Measurements from ENCODE around the gene FIS1. TPM values are rescaled to one million over a fixed set of nuclear protein-coding genes. Genes with fewer than 3 reads are reported as not detected.

FIS1 gene
- total RNA-seq, 1 experiment from 2014 or later, result 115 TPM

GRCh38 chr7:101234636-101235035, 10.2 kb downstream of the FIS1 start:
- DNase-seq (ENCODE audit: low spot score), result no peak

DNA sequence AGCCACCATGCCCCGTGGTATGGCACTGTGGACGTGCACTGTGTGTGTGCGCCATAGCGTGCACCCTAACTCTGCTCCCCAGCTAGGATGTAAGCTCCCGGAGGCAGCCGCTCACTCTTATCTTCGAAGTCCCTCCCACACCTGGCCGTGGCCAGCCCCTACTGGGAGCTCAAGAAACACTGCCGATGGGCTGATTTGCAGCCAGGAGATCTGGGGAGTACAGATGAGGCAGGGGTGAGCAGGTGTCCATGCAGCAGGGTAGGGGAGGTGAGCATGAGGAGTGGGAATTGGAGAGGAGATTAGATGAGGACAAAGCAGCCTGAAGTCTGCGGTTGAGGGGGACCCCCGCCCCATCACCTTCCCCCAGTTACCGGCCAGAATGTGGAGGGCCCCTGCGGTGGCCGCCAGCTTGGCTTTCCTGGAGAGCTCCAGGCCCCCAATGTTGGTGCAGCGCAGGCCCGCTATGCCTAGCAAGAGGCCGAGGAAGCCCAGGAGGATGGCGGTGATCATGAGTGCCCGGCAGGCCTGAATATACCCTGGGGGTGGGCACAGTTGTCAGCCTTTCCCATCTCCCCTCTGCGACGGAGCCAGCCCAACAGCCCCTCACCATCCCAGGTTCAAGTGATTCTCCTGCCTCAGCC, 10.9 kb downstream of the FIS1 start:
- DNase-seq (ENCODE audit: low spot score), result no peak

DNA sequence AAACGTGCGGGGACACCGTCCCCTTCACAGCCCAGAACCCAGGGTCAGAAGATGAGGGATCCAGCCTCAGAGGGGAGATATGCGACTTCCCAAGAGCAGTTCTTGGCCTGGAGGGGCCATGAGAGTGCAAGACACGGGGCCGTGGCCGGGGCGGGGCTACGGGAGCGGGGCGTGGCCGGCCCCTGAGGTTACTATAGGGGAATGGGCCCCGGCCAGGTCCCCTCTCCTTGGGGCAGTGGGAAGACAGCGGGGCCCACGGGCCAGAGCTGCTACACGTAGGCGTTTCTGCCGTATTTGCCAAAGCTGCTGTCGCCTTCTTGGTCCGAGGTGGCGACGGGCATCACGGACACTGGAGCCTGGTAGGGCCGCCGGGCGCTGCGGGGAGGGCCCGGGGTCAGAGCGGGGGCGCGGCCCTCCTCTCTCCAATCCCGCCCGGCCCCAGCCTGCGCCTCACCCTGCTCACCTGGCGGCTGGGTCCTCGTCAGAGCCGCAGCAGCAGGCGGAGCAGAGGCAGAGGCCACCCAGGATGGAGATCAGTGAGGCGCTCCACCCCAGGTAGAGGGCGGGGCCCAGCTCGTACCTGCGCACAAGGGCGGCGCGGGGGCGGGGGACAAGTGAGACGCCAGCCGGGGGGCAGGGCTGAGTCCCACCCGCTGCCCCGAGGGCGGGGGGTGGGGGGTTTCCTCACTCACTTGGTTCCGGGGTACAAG, 12.6 kb downstream of the FIS1 start:
- DNase-seq (ENCODE audit: low spot score), result no peak

DNA sequence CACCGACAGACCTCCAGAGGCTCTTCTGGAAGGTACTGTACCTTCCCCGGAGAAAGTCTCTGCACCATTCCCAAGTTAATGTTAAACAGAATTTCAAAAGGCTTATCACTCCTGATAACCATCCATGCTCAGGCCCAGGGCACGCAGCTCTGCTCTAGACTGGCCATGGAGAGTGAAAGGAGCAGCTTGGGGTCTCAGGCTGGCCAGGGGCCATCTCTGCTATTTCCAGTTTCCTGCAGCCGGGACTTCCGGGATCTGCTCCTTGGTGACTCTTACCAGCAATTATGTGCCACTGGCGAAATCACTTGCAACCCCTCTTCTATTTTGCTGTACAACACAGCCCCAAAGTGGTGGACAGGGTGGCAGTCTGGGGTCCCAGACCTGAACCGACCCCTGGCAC, 13.2 kb downstream of the FIS1 start:
- DNase-seq (ENCODE audit: low spot score), result no peak

GRCh38 chr7:101226721-101227120, 18.2 kb downstream of the FIS1 start:
- DNase-seq (ENCODE audit: low spot score), result no peak

- no peak for DNase-seq (ENCODE audit: low spot score)
Observed at GRCh38 chr7:101225650-101226049, 19.2 kb downstream of the FIS1 start.

DNA sequence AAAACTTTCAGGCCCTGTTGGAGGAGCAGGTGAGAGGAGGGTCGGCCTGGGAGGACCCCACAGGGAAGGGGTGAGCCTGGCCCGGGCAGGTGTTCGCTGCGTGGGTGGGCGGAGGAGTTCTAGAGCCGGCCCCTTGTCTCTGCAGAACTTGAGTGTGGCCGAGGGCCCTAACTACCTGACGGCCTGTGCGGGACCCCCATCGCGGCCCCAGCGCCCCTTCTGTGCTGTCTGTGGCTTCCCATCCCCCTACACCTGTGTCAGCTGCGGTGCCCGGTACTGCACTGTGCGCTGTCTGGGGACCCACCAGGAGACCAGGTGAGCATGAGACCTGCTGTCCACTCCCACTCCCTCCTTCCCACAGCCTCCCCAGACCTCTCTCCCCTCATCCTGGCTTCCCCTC, 21.4 kb downstream of the FIS1 start:
- no peak for DNase-seq (ENCODE audit: low spot score)

- DNase-seq (ENCODE audit: low spot score), result no peak
Observed at GRCh38 chr7:101222275-101222830, 22.5 kb downstream of the FIS1 start.

- DNase-seq (ENCODE audit: low spot score), result no peak
Observed at GRCh38 chr7:101220295-101220694, 24.6 kb downstream of the FIS1 start.

GRCh38 chr7:101218236-101219125, 26.4 kb downstream of the FIS1 start:
- no peak for DNase-seq (ENCODE audit: low spot score)

DNA sequence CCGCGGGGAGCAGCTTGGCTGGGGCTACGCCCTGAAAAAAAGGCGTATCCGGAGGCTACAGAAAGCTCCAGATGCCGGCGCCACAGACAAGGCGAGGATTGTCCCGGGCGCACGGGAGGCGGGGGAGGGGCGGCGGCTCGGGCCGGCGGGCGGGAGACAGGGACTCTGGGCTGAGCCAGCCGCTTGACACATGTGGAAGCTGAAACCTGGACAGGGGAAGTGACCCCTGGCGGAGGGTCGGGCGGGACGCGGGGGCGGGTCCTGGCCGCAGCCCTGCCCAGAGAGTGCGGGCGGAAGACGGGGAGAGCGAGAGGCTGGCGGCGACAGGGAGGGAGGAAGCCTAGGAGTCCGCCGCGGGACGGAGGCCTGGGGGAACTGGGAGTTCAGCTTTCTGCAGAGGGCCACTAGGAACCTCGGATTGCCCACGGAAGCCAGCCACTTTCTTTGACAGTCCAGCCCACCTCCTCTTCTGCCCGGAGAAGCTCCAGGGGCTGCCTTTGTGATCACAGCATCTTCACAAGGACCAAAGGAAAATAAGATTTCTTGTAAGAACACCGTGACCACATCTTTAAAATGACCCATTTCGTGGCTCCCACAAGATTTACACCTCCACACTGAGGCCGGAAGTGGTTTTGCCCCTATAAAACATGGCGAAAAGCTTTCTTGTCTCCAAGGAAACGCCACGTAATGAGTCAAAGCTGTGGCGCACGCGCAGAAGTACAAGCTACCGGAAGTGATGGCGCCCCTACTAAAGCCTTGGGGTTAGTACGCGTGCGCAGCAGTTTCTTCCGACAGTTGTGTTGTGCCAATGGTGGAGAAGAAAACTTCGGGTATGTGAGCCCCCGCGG, 27.3 kb downstream of the FIS1 start, which contains the start of the genes PLOD3 and ZNHIT1:
PLOD3 (minus strand) TSS at position 194 of the 848 bp plus-strand sequence. CDS start 307 bp downstream, outside the sequence.
ZNHIT1 (plus strand) TSS at position 778 of the 848 bp plus-strand sequence; CDS start at position 809, 31 bp downstream.
- peak; percentile 99 for DNase-seq (ENCODE audit: low spot score)

GRCh38 chr7:101216860-101217387, 28.0 kb downstream of the FIS1 start:
- DNase-seq (ENCODE audit: low spot score), result no peak

- no peak for DNase-seq (ENCODE audit: low spot score)
Observed at GRCh38 chr7:101216001-101216859, 28.7 kb downstream of the FIS1 start.

DNA sequence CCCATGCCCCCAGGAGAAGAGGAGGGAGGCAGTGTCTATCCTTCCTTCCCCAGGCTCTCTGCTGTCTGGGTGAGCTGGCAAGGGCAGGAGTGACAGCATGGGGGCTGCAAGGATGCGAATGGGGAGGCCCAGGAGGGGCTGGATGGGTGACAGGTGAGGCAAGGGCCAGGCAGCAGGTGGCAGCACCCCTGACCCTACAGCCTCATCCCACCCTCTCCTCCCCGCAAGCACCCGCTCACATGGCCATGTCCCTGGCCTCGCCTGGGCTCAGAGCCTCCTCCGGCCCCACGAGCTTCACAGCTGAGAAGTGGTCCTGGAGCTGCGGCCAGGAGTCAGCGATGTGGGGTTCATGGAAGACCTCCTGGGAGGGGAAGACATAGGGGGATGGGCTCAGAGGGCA, 32.9 kb downstream of the FIS1 start:
- no peak for DNase-seq (ENCODE audit: low spot score)

- no peak for DNase-seq (ENCODE audit: low spot score)
Observed at GRCh38 chr7:101211501-101211900, 33.4 kb downstream of the FIS1 start.

DNA sequence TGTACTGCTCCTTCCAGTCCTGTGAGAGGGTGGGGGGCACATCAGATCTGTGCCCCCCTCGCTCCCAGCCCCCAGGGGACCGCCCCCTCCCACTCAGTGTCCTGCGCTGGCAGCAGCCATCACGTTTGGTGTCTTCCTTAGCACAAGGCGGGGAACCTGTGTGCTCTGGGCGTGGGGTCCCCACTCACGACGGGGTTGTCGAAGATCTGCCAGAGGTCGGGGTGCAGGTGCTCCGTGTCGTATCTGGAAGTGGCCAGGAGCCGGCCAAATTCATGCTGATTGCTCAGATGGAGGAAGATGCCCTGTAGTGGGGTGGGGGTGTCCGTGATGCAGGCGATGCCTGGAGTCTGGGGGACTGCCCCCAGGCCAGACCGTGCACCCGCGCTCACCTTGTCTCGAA, 34.7 kb downstream of the FIS1 start:
- no peak for DNase-seq (ENCODE audit: low spot score)

DNA sequence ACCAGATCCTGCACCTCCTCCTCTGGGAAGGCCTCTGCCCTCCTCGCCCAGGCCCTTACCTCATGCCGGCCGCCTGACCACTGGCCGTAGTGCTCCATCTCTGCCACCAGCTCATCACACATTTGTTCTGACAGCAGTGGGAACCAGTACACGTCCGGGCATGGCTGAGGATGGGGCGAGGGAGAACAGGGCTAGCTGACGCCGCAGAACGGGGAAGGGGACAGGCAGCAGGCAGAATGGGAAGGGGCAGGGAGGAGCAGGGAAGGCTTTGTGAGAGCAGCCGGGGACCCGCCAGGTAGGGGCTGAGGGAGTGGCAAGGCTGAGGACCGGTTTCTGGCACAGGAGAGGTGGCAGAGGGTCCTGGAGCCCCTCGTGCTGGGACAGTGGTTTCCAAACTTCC, 36.1 kb downstream of the FIS1 start:
- no peak for DNase-seq (ENCODE audit: low spot score)

DNA sequence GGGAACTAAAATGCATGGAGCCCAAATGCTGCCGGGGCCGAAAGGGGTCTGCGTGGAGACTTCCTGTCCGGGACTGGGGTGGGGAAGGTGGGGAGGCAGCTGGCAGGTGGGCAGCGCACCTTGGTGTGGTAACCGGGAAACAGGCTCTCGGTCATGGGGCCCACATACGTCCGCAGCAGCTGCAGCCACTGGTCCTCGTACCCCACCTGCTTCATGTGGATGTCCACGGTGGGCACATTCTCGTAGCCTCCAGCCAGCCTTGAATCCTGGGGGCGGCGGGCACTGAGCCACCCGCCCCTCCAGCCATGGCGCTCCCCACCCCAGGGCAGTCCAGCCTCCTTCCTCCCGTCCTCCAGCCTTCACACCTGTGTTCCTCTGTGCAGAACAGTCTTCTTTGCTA, 37.4 kb downstream of the FIS1 start:
- DNase-seq (ENCODE audit: low spot score), result no peak

DNA sequence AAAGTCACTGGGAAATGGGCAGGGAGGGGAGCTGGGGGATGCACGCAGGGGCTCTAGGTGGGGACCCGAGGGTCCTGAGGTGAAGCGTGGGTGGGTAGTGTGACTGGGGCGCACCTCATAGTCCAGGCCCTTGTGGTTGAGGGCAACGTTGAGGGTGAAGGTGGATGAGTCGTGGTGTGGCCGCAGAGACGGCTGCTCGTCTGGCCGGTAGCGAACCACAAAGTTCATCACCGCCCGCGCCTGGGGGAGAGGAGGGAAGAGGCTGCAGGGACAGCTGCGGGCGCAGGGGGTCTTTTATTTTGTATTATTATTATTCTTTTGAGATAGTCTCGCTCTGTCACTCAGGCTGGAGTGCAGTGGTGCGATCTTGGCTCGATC, 38.2 kb downstream of the FIS1 start:
- no peak for DNase-seq (ENCODE audit: low spot score)
